GM11168 (cell line): ENCODE data around the gene GRAMD1B.
"Not testable (repeated sequence)": the region's sequence is repeated elsewhere in the genome, so short reads cannot be mapped to it uniquely, and the experiment has no call there.

Experiments
- in situ Hi-C: fragments of 300-500 bp; cut with MboI; formaldehyde crosslinking; loops from one replicate; pipeline ENCODE4 v1.12.0; 2022; ENCODE audit warnings: low sequenced_read_pairs; ENCODE audit not compliant: unreplicated experiment

Gene GRAMD1B

GRCh38 chr11:123494195-123495050 lies 64.4 kb downstream of the GRAMD1B start:
- in situ Hi-C loops, result no loop called here

- in situ Hi-C loops, result no loop called here
Observed at GRCh38 chr11:123504401-123504800, 74.3 kb downstream of the GRAMD1B start.

- in situ Hi-C loops, result no loop called here
Observed at GRCh38 chr11:123505546-123506299, 75.7 kb downstream of the GRAMD1B start.

- in situ Hi-C loops, result no loop called here
Observed at GRCh38 chr11:123507043-123507442, 77.0 kb downstream of the GRAMD1B start.

- in situ Hi-C loops, result no loop called here
Observed at GRCh38 chr11:123509737-123510578, 79.9 kb downstream of the GRAMD1B start.

- in situ Hi-C loops, result no loop called here
Observed at GRCh38 chr11:123510579-123510905, 80.5 kb downstream of the GRAMD1B start.

- in situ Hi-C loops, result no loop called here
Observed at GRCh38 chr11:123511037-123511870, 81.2 kb downstream of the GRAMD1B start.

GRCh38 chr11:123513309-123513708 lies 83.2 kb downstream of the GRAMD1B start:
- in situ Hi-C loops, result not testable (repeated sequence)

GRCh38 chr11:123516238-123516637 lies 86.2 kb downstream of the GRAMD1B start:
- in situ Hi-C loops, result no loop called here

GRCh38 chr11:123517559-123518364 lies 87.7 kb downstream of the GRAMD1B start:
- in situ Hi-C loops, result no loop called here

GRCh38 chr11:123518496-123519054 lies 88.5 kb downstream of the GRAMD1B start:
- in situ Hi-C loops, result no loop called here

GRCh38 chr11:123519055-123519796 lies 89.2 kb downstream of the GRAMD1B start:
- in situ Hi-C loops, result no loop called here

GRCh38 chr11:123519797-123520193 lies 89.7 kb downstream of the GRAMD1B start:
- in situ Hi-C loops, result no loop called here

- in situ Hi-C loops, result not testable (repeated sequence)
Observed at GRCh38 chr11:123520476-123520875, 90.4 kb downstream of the GRAMD1B start.

GRCh38 chr11:123521001-123521400 lies 90.9 kb downstream of the GRAMD1B start:
- in situ Hi-C loops, result no loop called here

- in situ Hi-C loops, result no loop called here
Observed at GRCh38 chr11:123521930-123522329, 91.9 kb downstream of the GRAMD1B start.

- in situ Hi-C loops, result no loop called here
Observed at GRCh38 chr11:123523539-123523938, 93.5 kb downstream of the GRAMD1B start.

GRCh38 chr11:123525097-123525496 lies 95.0 kb downstream of the GRAMD1B start:
- in situ Hi-C loops, result no loop called here
